GM12865 (cell line): ENCODE measurements around the gene DHX34.
"Not testable (repeated sequence)": the region's sequence is repeated elsewhere in the genome, so short reads cannot be mapped to it uniquely, and the experiment has no call there.

Source experiments
- DNase-seq: peaks from one replicate; pipeline ENCODE4 v3.0.0; 2010; ENCODE audit warnings: low read depth
- H3K4me3 ChIP-seq: 2 replicates; pipeline ENCODE4 v1.5.1; 2011; ENCODE audit warnings: mild to moderate bottlenecking, low read depth, low read length, control low read depth
- CTCF ChIP-seq: IDR thresholded peaks from 2 replicates; pipeline ENCODE4 v1.5.1; 2011; ENCODE audit warnings: low read length, control low read depth, low read depth, inconsistent platforms; ENCODE audit not compliant: insufficient read depth; ENCODE audit errors: missing control alignments

The DHX34 gene

GRCh38 chr19:47363758-47364531, 14.8 kb downstream of the DHX34 start:
- no peak for TF ChIP-seq CTCF
- no peak for DNase-seq
- no peak overlapping the region for H3K4me3 ChIP-seq

GRCh38 chr19:47365455-47365854, 16.3 kb downstream of the DHX34 start:
- not testable (repeated sequence) for H3K4me3 ChIP-seq, DNase-seq

- DNase-seq = no peak
Observed at GRCh38 chr19:47370045-47370611, 21.0 kb downstream of the DHX34 start.

GRCh38 chr19:47371261-47371660, 22.1 kb downstream of the DHX34 start:
- no peak for TF ChIP-seq CTCF
- no peak for DNase-seq
- H3K4me3 ChIP-seq = no peak overlapping the region

More at GRCh38 chr19:47370045-47370611, 21.0 kb downstream of the DHX34 start:
- no peak for TF ChIP-seq CTCF
- no peak overlapping the region for H3K4me3 ChIP-seq

- TF ChIP-seq CTCF = no peak
- no peak overlapping the region for H3K4me3 ChIP-seq
- no peak for DNase-seq
Observed at GRCh38 chr19:47372603-47373002, 23.5 kb downstream of the DHX34 start.

GRCh38 chr19:47373246-47374240, 24.4 kb downstream of the DHX34 start:
- no peak for TF ChIP-seq CTCF
- H3K4me3 ChIP-seq = no peak overlapping the region
- no peak for DNase-seq

GRCh38 chr19:47374876-47375693, 26.0 kb downstream of the DHX34 start:
- TF ChIP-seq CTCF = no peak
- no peak for DNase-seq

More at GRCh38 chr19:47374876-47375693, 26.0 kb downstream of the DHX34 start:
- no peak overlapping the region for H3K4me3 ChIP-seq
